ENCODE results near the gene TMEM134. TPM values are rescaled to one million over a fixed set of nuclear protein-coding genes. Genes with fewer than 3 reads are reported as not detected.

Gene TMEM134
- polyA plus RNA-seq, 2 donors, result 154 to 160 TPM

Other genes with a start within 250 kb of the TMEM134 start
- 10 to 100 TPM; 62.4 to 74.2 TPM for gene GRK2, start 202.8 kb downstream of the TMEM134 start, polyA plus RNA-seq
- gene ANKRD13D, start 179.9 kb downstream of the TMEM134 start, polyA plus RNA-seq, result 10 to 100 TPM; 36.8 to 87.3 TPM
- 10 to 100 TPM; 38.6 to 55.6 TPM for gene SSH3, start 165.7 kb downstream of the TMEM134 start, polyA plus RNA-seq
- 100 to 1,000 TPM; 112 to 114 TPM for gene POLD4, start 115.7 kb downstream of the TMEM134 start, polyA plus RNA-seq
- gene CLCF1, start 95.7 kb downstream of the TMEM134 start, polyA plus RNA-seq, result 1 to 10 TPM; 1.4 to 2.2 TPM
- gene RAD9A, start 77.3 kb downstream of the TMEM134 start, polyA plus RNA-seq, result 10 to 100 TPM; 17.5 to 26.2 TPM
- 100 to 1,000 TPM; 105 to 149 TPM for gene PPP1CA, start 67.4 kb downstream of the TMEM134 start, polyA plus RNA-seq
- gene TBC1D10C, start 65.2 kb downstream of the TMEM134 start, polyA plus RNA-seq, result 1 to 10 TPM; 3.9 to 6.2 TPM
- gene CARNS1, start 53.6 kb downstream of the TMEM134 start, polyA plus RNA-seq, result under 1 TPM; 0.21 to 0.29 TPM
- 10 to 100 TPM; 79.6 to 85.9 TPM for gene RPS6KB2, start 40.8 kb downstream of the TMEM134 start, polyA plus RNA-seq
- 1 to 10 TPM; 6.2 to 6.5 TPM for gene PTPRCAP, start 31.6 kb downstream of the TMEM134 start, polyA plus RNA-seq
- 100 to 1,000 TPM in 1 of 2 donors, 10 to 100 TPM in 1; 70.7 to 114 TPM for gene CORO1B, start 25.8 kb downstream of the TMEM134 start, polyA plus RNA-seq
- gene GPR152, start 16.5 kb downstream of the TMEM134 start, polyA plus RNA-seq, result not detected
- under 1 TPM; 0.14 to 0.39 TPM for gene CABP4, start 13.9 kb downstream of the TMEM134 start, polyA plus RNA-seq
- 10 to 100 TPM; 34.1 to 41.5 TPM for gene AIP, start 13.8 kb upstream of the TMEM134 start, polyA plus RNA-seq
- 10 to 100 TPM; 18.2 to 29.3 TPM for gene PITPNM1, start 36.1 kb upstream of the TMEM134 start, polyA plus RNA-seq
- 10 to 100 TPM; 49.4 to 52.2 TPM for gene CDK2AP2, start 38.9 kb upstream of the TMEM134 start, polyA plus RNA-seq
- gene CABP2, start 54.2 kb upstream of the TMEM134 start, polyA plus RNA-seq, result not detected
- gene GSTP1, start 114.6 kb upstream of the TMEM134 start, polyA plus RNA-seq, result 1,000 to 10,000 TPM; 3,504 to 3,523 TPM
- 100 to 1,000 TPM; 122 to 137 TPM for gene NDUFV1, start 137.7 kb upstream of the TMEM134 start, polyA plus RNA-seq
- gene NUDT8, start 160.7 kb upstream of the TMEM134 start, polyA plus RNA-seq, result 10 to 100 TPM; 43.1 to 59.3 TPM
- not detected for gene TBX10, start 170.5 kb upstream of the TMEM134 start, polyA plus RNA-seq
- under 1 TPM; 0.08 to 0.11 TPM for gene ACY3, start 181.5 kb upstream of the TMEM134 start, polyA plus RNA-seq
- 100 to 1,000 TPM in 1 of 2 donors, 10 to 100 TPM in 1; 62.8 to 120 TPM for gene ALDH3B2, start 205.4 kb upstream of the TMEM134 start, polyA plus RNA-seq

Measured in esophagus (tissue), 2 donors.